ENCODE results near the gene EML4.
"Not testable (repeated sequence)": the region's sequence is repeated elsewhere in the genome, so short reads cannot be mapped to it uniquely, and the experiment has no call there.

EML4 gene

GRCh38 chr2:42172566-42172965 is 3.4 kb downstream of the EML4 start:
- no peak overlapping the region for H3K9ac ChIP-seq
- no peak overlapping the region for H3K27ac ChIP-seq
- peaks cover 22% of the 10 kb centered on the region for H3K4me1 ChIP-seq
- no peaks in the 10 kb centered on the region for H3K27me3 ChIP-seq (ENCODE audit: control insufficient read depth, insufficient read depth, low read length)
- H3K36me3 ChIP-seq (ENCODE audit: control insufficient read depth, insufficient read depth, low read length), result no peaks in the 10 kb centered on the region
- no peak overlapping the region for H3K4me3 ChIP-seq (ENCODE audit: low read depth, low read length)
- H3K79me2 ChIP-seq, result peaks cover 44% of the 10 kb centered on the region
- no peak overlapping the region for H3K4me2 ChIP-seq (ENCODE audit: low read length)
- no peak for TF ChIP-seq CTCF (IDR thresholded peaks at IDR 0.05)
- no peaks in the 10 kb centered on the region for H3K9me3 ChIP-seq (ENCODE audit: control insufficient read depth, low read length)
- no peak overlapping the region for H2AFZ ChIP-seq

- not testable (repeated sequence) for H3K9ac ChIP-seq; H3K4me3 ChIP-seq (ENCODE audit: low read depth, low read length); H3K9me3 ChIP-seq (ENCODE audit: control insufficient read depth, low read length); H3K27me3 ChIP-seq (ENCODE audit: control insufficient read depth, insufficient read depth, low read length); H3K36me3 ChIP-seq (ENCODE audit: control insufficient read depth, insufficient read depth, low read length); H2AFZ ChIP-seq; H3K4me2 ChIP-seq (ENCODE audit: low read length); H3K27ac ChIP-seq
- peaks cover 22% of the 10 kb centered on the region for H3K4me1 ChIP-seq
- H3K79me2 ChIP-seq, result peaks cover 53% of the 10 kb centered on the region
Observed at GRCh38 chr2:42173467-42173866, 4.3 kb downstream of the EML4 start.

- no peaks in the 10 kb centered on the region for H3K9me3 ChIP-seq (ENCODE audit: control insufficient read depth, low read length)
- no peak overlapping the region for H3K9ac ChIP-seq
- no peaks in the 10 kb centered on the region for H3K27me3 ChIP-seq (ENCODE audit: control insufficient read depth, insufficient read depth, low read length)
- H3K4me1 ChIP-seq, result peaks cover 17% of the 10 kb centered on the region
- no peak overlapping the region for H3K27ac ChIP-seq
- H2AFZ ChIP-seq, result no peak overlapping the region
- H3K36me3 ChIP-seq (ENCODE audit: control insufficient read depth, insufficient read depth, low read length), result no peaks in the 10 kb centered on the region
- no peak overlapping the region for H3K4me3 ChIP-seq (ENCODE audit: low read depth, low read length)
- H3K79me2 ChIP-seq, result peaks cover 61% of the 10 kb centered on the region
- TF ChIP-seq CTCF (IDR thresholded peaks at IDR 0.05), result no peak
- no peak overlapping the region for H3K4me2 ChIP-seq (ENCODE audit: low read length)
Observed at GRCh38 chr2:42176992-42177738, 8.0 kb downstream of the EML4 start.

GRCh38 chr2:42178335-42178734 is 9.2 kb downstream of the EML4 start:
- no peak for TF ChIP-seq CTCF (IDR thresholded peaks at IDR 0.05)
- H3K27me3 ChIP-seq (ENCODE audit: control insufficient read depth, insufficient read depth, low read length), result no peaks in the 10 kb centered on the region
- H2AFZ ChIP-seq, result no peak overlapping the region
- no peak overlapping the region for H3K9ac ChIP-seq
- no peak overlapping the region for H3K4me3 ChIP-seq (ENCODE audit: low read depth, low read length)
- peaks cover 23% of the 10 kb centered on the region for H3K4me1 ChIP-seq
- no peak overlapping the region for H3K4me2 ChIP-seq (ENCODE audit: low read length)
- no peak overlapping the region for H3K27ac ChIP-seq
- no peaks in the 10 kb centered on the region for H3K9me3 ChIP-seq (ENCODE audit: control insufficient read depth, low read length)
- H3K36me3 ChIP-seq (ENCODE audit: control insufficient read depth, insufficient read depth, low read length), result no peaks in the 10 kb centered on the region
- peaks cover 61% of the 10 kb centered on the region for H3K79me2 ChIP-seq

GRCh38 chr2:42180300-42180699 is 11.1 kb downstream of the EML4 start:
- Histone ChIP-seq H3K79me2 (peaks cover 52% of the 10 kb centered on the region), H3K9ac (no peak overlapping the region), H3K9me3 (ENCODE audit: control insufficient read depth, low read length) (no peaks in the 10 kb centered on the region), H3K4me3 (ENCODE audit: low read depth, low read length) (no peak overlapping the region), H3K27me3 (ENCODE audit: control insufficient read depth, insufficient read depth, low read length) (no peaks in the 10 kb centered on the region), H3K4me1 (peaks cover 23% of the 10 kb centered on the region), H2AFZ (no peak overlapping the region), H3K27ac (no peak overlapping the region), H3K36me3 (ENCODE audit: control insufficient read depth, insufficient read depth, low read length) (no peaks in the 10 kb centered on the region), H3K4me2 (ENCODE audit: low read length) (no peak overlapping the region)
- no peak for TF ChIP-seq CTCF (IDR thresholded peaks at IDR 0.05)
